Transverse colon (tissue), 4 donors: ENCODE data around the gene TMEM31. TPM values are rescaled to one million over a fixed set of nuclear protein-coding genes. Genes with fewer than 3 reads are reported as not detected.

Experiments
- total RNA-seq, 4 donors: library from RNA; depleted of rRNA; stranded (reverse); fragments of >200 nt; gene quantifications; one replicate each; pipeline ENCODE4 v1.1.0, GENCODE V29; 2016

TMEM31 gene
- total RNA-seq, 4 donors from 2014 or later, result not detected

Other genes with a start within 250 kb of the TMEM31 start
- 1 to 10 TPM in 1 of 4 donors, under 1 TPM in 1, not detected in 2; 0.55 to 1.4 TPM for gene RAB40A, start 191.4 kb upstream of the TMEM31 start, total RNA-seq
- gene TCEAL4, start 125.4 kb upstream of the TMEM31 start, total RNA-seq, result 100 to 1,000 TPM in 1 of 4 donors, 10 to 100 TPM in 3; 25.5 to 118 (median 55.6) TPM
- gene TCEAL3, start 102.9 kb upstream of the TMEM31 start, total RNA-seq, result 10 to 100 TPM in 2 of 4 donors, 1 to 10 TPM in 2; 3.4 to 16.7 (median 12.4) TPM
- 10 to 100 TPM; 44.9 to 79.2 (median 56.6) TPM for gene TCEAL1, start 81.9 kb upstream of the TMEM31 start, total RNA-seq
- 100 to 1,000 TPM; 171 to 235 (median 185) TPM for gene MORF4L2, start 24.2 kb upstream of the TMEM31 start, total RNA-seq
- 10 to 100 TPM in 1 of 4 donors, 1 to 10 TPM in 3; 3.8 to 13.7 (median 6.7) TPM for gene PLP1, start 65.9 kb downstream of the TMEM31 start, total RNA-seq
- gene RAB9B, start 121.3 kb downstream of the TMEM31 start, total RNA-seq, result 1 to 10 TPM in 3 of 4 donors, under 1 TPM in 1; 0.40 to 2.6 (median 1.7) TPM